GM21529 (cell line): ENCODE data around the gene HPS1.

Experiments used
- ATAC-seq: cut with Tn5 transposase; IDR thresholded peaks from one replicate; pipeline ENCODE4 v1.9.1; 2021; ENCODE audit not compliant: unreplicated experiment

The HPS1 gene

DNA sequence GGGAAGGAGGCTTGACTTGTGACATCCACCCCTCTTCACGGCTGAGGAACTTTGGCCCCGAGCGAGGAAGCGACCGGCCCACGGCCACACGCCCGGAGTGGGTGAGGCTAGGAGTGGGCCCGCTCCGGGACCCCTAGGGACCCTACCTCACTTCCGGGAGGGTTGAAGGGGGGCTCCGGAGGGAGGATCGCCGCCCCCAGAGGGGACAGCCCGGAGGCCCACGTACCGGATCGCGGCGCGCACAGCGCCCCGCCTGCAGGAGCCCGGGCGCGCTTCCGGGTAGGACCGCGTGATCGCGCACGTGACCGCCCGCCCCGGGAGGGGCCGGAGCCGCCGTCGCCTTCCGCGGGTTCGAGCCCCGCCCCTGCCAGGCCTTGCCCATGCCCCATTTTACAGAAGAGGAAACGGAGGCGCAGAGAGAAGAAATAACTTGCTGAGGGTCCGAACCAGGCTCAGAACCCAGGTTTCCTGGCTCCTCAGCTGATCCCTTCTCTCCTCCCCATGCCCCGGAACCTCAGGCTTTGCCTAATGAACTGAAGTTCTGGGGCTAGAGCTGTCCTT, at the start of gene HPS1:
HPS1 (minus strand) TSS at position 275 of the 561 bp plus-strand sequence. CDS start 3,695 bp downstream, outside the sequence.
- peak; percentile 89 for ATAC-seq

DNA sequence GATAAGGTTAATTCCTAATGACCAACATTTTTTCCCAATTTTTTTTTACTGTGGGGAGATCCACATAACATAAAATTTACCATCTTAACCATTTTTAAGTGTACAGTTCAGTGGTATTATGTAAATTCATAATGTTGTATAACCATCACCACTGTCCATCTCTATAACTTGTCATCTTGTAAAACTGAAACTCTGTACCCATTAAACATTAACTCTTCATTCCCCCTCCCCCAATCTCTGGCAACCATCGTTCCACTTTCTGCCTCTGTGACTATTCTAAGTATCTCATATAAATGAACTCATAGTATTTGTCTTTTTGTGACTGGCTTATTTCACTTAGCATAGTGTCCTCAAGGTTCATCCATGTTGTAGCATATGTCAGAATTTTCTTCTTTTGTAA, 46.0 kb upstream of the HPS1 start:
- no peak for ATAC-seq

DNA sequence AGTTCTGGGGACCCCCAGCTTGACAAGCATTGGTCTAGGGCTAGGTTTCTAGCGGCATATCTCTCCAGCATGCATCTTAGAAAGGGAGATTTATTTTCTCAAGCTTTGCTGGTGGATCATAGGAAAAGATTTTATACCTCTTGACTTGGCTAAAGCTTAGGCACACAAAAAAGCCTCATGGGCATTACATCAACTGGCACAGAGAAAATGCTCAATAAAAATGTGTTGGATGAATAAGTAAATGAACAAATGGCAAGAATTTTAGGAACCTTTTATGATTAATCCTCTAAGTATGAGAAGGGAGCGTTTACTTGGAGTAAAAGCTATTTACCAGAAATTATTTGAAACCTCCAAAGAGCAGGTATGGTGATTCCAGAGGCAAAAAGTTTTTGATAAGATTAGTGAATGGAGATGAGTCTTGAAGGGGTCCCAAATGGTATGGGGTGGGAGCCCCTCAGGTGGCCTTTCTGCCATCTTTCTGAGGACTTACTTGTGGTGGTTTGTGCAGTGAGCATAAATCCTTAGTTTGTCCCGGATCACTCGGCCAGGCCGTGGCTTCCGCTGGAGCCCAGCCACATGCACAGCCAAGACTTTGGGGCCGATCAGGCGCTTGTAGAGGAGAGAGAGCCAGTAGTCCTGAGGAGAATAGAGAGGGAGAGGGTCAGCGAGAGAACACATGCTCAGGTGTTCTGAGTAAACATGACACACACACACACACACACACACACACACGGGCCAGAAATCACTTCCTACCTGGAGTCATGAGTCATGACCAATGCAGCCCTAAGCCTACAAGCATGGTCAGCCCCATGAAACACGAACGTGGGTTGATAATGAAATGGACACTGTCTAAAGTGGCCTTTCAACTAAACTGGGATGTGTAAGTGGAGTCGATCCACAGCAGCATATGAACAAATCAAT, 43.1 kb upstream of the HPS1 start:
- no peak for ATAC-seq

DNA sequence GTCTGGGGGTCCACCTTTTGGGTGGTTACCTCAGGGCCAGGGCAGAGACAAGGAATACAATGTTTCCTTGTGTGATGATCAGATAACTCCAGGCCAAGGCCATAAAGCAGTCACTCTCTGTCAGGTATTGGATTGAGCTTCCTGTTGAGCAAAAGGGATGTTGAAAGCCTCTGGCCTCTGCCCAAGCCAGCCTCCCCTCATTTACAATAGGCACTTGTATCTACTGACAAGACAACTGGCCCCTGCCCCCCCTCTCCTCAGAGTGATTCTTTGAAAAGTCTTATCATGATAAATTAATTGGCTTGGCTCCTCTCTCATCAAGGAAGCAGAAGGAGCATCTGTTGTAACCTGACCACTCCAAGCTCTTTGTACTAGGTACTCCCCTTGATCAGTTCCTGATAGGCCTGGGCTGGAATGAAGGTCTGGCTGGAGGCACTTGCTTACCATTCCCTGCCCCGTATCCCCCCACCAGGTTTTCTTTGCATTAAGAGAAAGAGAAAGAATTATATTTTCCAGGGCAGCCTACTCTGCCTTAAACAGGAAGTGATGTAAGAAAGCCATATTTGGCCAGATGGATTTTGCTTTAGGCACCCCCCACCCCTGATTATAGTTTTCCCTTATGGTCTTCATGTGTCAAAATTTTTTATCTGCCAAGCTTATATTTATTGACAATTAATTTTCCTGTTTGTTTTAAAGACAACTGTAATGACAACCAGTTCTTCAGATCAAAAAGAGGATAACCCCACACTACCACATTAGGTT, 42.1 kb upstream of the HPS1 start:
- no peak for ATAC-seq

DNA sequence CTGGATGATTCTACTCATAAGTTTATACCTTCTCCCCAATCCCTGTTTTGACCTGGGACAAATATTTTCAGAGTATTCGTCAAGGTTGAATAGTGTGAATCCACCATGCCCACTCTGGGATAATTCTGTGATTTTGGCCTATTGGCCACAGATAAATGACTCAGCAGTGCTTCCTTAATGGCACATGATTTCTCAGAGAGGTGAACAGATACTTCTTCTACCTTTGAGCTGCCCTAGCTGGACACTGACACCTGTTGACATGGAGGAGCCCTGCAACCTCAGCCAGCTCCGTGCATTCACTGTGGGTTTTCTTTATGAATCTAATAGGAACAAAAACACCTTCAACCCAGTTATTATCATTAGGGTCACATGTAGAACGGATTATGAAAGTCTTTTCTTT, 40.9 kb upstream of the HPS1 start:
- ATAC-seq: no peak

DNA sequence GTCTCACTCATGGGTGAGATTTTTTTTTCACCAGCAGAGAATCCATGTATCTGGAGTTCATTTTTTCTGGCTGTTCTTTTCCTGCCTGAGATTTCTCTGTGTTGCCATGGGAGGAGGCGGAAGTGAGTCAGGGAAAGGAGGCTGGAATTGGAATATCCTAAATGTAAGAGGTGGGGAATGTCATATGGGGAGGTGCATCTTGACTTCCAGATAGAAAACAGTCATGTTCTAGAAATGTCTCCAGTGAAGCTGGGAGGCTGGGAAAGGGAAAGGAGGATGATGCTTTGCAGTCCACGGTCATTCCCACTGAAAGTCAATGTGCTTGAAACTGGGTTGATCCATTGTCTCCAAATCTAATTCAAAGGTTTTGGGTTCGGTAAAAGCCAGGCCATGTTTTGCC, 39.7 kb upstream of the HPS1 start:
- no peak for ATAC-seq

DNA sequence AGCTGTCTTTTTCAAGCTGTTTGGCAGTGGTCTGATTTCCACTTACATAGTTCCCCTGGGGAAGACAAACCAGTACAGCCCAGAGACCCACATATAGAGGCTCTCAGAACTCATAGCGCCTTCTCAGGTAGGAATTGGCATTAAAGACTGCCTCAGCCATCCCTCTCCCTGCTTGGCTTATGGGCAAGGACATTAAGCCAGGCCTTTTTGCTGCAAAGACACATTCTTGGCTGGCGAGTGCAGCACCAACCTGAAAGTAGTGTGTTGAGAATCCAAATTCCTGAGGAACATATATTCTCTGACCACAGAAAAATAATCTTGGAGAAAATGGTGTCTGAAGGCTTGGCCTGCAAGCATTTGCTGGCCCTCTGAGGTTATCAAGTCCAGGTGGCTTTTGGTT, 39.2 kb upstream of the HPS1 start:
- no peak for ATAC-seq

DNA sequence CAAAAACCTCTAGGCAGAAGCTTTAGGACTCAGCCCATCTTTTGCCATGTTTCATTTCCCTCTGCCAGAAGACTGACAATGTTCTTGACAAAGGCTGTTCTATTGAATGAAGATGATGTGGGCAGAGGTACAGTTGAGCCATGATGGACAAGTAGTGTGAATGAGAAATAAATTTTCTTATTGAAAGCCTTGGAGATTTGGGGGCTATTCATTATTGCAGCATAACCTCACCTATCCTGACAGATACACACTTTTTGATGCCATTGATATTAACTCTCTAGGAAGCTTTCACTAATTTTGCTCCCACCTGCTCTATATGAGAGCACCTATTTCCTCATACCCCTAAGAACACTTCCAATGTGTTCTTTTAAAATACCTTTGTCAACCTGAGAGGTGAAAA, 36.9 kb upstream of the HPS1 start:
- no peak for ATAC-seq

DNA sequence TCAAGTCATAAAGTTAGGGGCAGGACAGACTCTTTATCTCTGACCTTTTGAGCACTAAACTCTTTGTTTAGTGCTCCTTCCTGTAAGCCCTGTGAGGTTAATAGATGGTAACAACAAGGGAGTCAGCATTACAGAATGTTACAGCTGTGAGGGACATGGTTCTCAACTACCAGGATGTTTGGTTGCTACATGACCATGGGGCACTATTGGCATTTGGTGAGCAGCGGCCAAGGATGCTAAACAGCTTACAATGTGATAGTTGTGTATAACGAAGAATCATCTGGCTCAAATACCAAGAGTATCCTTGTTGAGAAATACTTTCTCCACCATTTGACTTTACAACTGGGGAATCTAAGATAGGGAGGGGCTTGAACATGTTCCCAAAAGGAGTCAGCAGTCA, 35.4 kb upstream of the HPS1 start:
- ATAC-seq: no peak

DNA sequence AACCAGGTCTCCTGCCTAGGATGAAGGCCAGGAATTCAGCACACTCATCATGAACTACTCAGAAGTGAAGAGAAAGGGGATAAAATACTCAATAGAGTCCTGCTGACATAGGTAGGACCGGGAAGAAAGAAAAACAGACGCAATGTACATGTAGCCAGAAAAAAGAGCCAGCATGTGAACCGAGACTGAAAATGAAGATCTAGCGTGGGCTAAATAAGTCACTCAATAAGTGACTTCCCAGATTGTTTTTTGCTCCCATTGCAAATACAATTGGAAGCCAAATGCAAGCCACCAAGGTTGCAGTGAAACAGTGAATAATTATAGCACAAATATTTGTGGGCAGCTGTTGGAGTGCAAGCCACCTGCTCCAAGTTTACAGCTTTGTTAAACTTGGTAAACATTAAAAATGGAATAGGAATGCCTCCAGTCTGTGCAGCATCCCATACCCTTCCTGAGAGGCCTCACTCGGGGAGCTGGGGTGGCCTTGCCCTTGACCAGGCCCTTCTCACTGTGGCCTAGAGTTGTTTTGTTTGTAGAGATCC, 34.7 kb upstream of the HPS1 start:
- ATAC-seq: no peak

DNA sequence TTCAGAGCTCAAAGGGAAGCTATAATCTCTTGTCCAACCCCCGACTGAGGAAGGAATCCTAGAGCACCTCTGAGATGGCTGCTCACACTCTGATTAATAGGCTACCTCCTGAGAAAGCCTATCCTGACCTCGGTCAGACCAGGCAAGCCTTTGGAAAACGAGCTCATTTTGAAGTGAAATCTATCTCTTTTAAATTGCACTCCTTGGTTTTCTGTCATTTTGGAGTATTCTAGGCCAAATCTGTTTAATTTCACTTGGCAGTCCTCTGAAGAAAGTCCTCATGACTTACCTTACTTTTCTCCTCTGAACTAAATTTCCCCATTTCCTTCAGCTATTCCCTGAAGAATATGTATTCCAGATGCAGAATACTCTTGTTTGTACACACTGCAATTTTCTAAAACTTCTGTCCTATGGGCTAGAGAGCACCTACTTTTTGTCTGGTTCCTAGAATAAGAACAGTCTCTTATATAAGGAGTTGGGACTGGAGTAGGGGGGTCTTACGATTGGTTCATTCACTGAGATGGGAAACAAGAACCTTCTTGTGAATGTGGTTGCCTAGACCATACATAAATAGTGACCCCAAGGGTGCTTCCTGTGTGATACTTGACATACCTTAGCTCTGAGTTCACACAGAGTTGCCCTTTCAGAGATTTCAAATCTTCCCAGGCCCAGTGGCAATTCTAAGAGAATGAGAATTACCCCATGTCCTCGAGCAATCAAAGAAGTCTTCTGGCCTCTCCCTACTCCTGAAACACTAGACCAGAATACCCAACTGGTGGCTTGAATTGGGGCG, 31.9 kb upstream of the HPS1 start:
- ATAC-seq: no peak

DNA sequence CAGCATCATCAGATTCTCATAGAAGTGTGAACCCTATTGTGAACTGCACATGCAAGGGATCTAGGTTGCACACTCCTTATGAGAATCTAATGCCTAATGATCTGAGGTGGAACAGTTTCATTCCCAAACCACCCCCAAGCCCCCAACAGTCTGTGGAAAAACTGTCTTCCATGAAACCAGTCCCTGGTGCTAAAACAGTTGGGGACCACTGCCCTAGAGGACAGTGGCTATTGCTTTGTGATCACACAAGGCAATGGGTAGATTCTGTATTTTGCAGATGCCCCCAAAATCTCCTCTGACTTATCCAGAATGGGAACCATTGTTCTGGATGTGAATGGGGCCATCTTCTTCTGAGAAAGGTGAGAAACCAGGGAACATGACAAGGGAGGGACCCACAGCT, 31.1 kb upstream of the HPS1 start:
- ATAC-seq: no peak

DNA sequence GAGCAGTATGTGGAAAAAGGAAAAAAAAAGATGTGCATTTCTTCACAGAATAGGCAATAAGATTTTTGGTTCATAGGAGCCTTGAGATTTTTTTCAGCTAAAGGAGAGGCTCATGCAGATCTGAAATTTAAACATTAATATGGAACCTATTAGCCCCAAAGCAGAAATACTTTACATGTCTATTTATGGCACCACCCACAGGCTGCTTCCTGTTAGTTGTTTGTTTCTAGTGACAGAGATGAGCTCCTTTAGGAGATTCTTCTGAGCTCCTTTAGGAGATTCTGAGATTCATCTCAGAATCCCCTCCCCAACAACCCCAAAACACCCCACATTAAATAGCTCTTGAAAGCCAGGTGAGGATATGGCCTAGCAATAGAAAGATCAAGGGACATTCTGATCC, 27.9 kb upstream of the HPS1 start:
- ATAC-seq: peak; percentile 74

DNA sequence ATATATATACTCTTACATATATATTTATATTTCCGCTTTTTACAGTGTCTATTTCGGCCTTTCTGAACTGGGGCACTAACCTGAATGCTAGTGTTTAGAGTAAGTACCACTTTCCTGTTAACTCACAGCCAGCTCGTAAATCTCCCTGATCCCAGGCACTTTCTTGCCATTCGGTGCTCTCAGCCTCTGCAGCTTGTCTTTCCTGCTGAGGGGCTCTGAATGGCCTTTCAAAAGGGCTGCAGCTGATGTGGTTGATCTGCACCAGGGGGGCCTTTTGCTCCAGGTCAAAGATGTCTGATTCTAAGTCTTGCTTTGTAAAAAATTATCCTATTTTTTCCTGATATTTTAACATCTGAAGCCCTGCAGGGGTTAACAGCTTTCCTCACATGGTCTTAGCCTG, 25.5 kb upstream of the HPS1 start:
- no peak for ATAC-seq

DNA sequence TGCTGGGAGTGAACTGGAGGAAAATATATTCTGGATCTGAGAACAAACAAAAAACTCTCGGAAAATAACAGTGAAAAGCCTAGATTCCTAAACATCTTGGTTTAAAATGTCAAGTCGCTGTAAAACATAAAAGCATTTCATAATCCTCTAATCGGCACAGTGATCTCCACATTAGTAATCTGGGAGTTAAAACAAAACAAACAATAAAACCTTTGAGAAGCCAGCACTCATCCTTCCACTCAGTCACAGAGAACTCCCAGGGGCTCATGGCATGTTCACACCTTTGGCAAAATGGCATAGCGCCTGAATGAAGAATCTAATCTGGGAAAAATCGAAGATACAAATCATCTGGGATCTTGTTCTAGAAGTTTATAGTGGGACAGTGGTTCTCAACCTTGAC, 24.1 kb upstream of the HPS1 start:
- no peak for ATAC-seq

DNA sequence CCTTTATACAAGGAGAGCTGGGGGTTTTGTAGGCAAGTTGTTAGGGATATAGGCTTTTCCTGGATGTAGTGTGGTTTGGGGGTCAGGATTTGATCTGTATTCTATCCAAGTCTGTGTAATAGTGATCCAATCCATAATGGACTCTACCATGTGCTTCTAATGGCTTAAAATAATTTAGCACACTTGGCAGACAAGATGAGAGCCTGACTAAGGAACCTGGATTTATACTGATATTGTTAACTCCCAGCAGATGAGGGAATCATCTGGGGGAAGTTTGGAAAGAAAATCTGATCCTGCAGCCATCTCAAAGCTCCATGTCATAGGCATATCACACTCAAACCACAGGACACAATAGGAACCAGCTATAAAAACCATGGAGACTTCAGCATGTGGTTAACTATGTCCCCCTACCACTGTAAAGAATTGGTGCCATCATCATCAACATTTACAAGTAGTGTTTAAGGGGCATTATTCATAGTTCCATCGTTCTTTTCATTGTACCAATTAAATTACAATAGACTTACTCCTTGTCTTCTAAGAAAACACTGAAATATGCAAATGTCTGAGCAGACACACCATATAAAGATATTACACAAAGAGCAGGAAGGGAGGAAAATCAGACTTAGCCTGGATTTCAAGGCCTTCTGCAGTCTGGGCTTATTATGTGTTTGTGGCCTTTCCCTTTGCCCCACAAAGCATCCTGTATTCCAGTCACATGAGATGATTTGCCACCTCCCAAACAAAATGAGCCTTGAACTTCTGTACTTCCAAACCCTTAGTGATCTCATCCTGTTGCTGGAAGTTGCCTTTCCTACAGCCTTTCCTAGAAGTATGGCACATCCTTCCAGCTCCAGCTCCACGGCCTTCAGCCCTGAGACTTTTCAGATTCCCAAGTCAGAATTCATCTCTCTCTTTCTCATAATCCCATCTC, 22.5 kb upstream of the HPS1 start:
- no peak for ATAC-seq

DNA sequence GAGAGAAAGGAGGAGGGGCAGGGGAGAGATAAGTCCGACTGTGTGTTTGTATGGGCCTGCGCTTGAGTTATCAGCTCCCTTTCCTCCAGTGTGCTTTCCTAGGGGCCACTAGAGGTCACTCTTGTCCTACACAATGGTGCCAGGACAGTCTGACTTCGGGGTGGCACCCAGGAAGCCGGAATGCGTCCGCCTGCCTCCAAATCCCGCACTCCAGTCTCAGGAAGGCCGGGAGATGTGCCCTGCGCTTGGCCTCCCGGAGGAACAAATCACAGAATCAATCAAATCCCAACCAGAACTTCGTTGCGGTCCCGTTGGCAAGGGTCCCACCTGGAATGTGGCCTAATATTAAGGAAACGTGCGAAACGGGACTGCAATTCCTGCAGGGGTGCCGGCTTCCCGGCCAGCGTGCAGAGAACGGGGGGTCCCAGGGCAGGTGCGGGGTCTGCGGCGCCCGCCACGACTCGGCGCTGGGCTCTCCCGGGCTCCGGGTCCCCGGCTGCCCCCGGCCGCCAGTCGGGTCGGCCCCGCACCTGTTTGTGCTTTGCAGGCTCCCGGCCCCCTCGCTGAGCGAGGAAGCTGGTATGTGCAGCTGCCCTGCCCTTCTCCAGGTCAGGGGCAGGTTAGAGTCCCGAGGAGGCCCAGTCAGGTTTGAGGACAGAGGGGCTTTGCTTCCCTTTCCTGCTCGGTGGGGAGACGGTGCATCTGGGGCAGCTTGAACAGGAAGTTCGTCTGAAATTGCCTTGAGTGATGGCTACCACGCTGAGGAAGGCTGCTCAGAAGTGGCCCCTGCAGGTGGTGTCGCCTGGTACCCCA, 21.0 kb upstream of the HPS1 start:
- ATAC-seq: peak; percentile 97

DNA sequence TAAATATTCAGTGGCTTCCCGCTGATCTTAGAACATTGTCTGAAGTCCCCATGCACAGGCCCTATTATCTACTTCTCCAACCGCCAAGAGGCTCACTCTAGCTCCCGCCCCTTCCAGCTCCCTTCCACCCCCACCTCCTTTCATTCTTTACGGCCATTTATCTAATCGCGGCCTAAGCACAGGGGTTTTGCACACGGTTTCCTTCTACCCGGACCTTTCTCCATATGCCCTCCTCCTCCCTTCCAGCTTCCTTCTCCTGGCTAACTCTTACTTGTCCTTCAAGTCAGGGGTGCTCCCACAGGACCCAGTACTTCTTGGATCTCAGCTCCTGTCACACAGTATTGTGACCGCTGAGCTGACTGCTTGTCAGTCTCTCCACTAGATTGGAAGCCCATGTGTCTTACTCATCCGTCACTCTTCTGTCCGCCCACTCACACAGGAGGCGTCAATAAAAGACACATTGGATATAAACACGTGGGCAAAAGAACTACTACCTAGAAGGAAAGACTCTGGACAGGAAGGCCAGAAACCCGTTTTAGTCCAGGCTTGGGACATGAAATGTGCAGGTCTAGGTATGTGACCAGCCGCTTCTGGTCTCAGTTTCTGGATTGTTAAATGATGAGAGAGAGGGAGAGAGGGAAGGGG, 20.2 kb upstream of the HPS1 start:
- ATAC-seq: no peak
